ENCODE data around the gene SLC37A2.
A peak's percentile ranks its signal among the peaks of the same experiment; 100 is the strongest.
"Not testable (repeated sequence)": the region's sequence is repeated elsewhere in the genome, so short reads cannot be mapped to it uniquely, and the experiment has no call there.

The SLC37A2 gene

GRCh38 chr11:125084761-125085231 is 21.7 kb downstream of the SLC37A2 start:
- DNase-seq (ENCODE audit: low spot score) = no peak

- DNase-seq (ENCODE audit: low spot score) = no peak
Measured at GRCh38 chr11:125085301-125086081, 22.4 kb downstream of the SLC37A2 start.

GRCh38 chr11:125086633-125087296 is 23.7 kb downstream of the SLC37A2 start:
- DNase-seq (ENCODE audit: low spot score) = no peak

- no peak for DNase-seq (ENCODE audit: low spot score)
Measured at GRCh38 chr11:125088123-125088522, 25.0 kb downstream of the SLC37A2 start.

DNA sequence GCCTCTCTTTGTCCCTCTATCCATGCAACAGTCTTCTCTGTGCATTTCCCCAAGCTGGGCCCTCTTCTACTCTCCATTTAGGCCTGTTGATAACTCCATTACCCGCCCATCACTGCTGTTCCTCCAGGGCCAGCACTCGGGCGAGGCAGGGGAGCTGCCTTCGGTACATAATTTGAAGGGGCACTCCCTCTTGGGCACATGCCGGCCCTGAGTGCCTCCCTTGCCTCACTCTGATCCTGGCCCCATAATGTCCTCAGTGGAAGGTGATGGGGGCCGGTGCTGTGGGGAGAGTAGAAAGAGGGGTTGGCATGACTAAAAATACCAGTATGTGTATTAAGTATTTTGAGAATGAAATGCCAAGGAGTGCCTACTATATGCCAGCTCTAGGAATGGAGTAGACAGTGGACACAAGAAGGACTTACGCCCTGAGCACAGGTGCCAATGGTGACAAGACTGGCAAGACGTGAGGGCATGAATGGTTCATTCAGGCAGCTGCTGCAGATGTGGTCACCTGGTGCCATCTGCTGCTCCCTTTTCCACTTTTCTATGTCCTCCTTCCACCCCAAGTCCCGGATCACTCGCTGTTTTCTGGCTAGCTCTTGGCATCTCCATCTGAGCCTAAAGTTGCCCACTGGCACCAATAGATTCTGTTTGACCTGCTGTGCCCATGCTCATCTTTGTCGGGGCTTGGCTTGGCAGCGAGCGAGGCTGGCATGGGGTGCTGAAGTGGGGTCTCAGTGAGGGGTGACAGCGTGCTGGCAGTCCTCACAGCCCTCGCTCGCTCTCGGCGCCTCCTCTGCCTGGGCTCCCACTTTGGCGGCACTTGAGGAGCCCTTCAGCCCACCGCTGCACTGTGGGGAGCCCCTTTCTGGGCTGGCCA is 25.7 kb downstream of the SLC37A2 start:
- no peak for DNase-seq (ENCODE audit: low spot score)

- DNase-seq (ENCODE audit: low spot score) = not testable (repeated sequence)
Measured at GRCh38 chr11:125089481-125089880, 26.4 kb downstream of the SLC37A2 start.

DNA sequence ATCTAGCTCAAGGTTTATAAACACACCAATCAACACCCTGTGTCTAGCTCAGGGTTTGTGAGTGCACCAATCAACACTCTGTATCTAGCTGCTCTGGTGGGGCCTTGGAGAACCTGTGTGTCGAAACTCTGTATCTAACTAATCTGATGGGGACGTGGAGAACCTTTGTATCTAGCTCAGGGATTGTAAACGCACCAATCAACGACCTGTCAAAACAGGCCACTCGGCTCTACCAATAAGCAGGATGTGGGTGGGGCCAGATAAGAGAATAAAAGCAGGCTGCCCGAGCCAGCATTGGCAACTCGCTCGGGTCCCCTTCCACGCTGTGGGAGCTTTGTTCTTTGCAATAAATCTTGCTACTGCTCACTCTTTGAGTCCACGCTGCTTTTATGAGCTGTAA is 27.0 kb downstream of the SLC37A2 start:
- not testable (repeated sequence) for DNase-seq (ENCODE audit: low spot score)

DNA sequence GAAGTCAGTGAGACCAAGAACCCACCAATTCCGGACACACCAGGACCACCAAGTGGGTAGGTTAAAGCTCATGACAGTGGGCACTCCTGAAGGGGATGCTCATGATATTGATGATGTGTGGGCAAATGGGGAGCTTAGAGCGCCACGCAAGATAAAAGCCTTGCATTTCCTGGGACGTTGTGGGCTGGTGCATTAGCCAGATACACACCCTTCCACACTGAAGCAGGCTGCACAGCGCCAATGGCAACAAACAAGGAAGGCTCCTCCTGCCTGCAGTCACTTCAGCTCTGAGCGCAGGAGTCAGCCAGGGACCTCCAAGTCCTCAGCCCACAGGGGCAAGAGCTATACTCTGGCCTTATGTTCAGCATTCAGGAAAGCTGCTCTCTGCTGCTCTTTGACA is 27.7 kb downstream of the SLC37A2 start:
- no peak for DNase-seq (ENCODE audit: low spot score)

DNA sequence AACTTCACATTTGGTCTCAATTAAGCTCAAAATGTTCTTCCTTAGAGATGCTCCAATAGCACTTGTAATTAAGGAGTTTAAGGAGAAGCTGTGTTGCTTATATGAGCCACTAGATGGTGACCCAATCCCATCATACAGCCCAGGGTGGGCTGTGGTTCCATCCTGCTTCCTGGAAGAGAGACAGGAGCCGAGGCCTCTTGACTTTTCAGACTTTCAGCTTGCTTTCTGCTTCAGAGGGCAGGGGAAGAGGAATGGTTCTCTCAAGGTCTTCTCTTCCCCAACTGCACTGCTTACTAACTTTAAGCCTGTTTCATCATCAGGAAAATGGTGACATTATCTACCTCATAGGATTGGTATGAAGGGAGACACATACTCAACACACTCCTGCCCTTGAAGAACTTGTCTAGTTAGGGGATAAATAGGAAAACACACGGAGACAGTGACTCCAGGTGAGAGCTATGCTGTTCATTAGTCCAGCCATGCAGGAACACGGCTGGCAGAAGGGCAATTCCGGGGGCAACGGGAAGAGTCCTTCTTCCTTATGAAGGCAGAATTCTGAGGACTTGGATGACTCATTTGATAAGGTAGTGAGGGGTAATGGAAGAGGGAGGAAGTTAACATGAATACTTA is 28.3 kb downstream of the SLC37A2 start:
- DNase-seq (ENCODE audit: low spot score) = peak; percentile 55

DNA sequence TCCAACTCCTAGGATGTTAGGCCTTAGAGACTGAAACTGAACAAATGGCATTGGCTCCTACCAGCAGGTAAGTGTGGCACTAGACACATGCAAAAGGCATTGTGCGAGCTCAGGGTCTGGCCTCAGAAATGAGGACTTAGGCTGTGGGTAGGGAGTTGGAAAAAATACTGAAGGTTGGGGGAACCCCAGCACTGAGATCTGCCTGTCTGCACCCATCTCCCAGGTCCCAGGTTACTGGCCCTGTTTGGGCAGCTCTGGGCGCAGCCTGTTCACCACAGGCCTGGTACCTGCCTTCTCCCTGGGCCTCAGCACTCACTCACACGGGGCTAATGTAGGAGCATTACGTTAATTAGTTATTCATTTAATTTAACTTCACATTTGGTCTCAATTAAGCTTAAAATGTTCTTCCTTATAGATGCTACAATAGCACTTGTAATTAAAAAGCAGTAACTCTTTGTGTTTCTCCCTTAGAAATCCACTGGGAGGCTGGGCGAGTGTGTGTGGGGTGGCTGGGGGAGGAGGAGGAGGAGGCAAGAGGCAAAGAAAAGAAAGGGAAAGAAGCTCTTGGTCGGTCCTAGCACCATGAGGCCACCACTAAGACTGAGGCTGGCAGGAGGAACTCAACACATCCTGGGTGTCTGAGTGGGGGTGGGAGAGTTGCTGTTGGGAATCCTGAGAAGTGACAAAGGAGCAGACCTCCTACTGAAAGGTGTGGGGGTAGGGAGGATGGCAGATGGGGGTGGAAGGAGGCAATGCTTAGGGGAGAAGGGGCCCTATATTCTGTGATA is 29.0 kb downstream of the SLC37A2 start:
- no peak for DNase-seq (ENCODE audit: low spot score)

DNA sequence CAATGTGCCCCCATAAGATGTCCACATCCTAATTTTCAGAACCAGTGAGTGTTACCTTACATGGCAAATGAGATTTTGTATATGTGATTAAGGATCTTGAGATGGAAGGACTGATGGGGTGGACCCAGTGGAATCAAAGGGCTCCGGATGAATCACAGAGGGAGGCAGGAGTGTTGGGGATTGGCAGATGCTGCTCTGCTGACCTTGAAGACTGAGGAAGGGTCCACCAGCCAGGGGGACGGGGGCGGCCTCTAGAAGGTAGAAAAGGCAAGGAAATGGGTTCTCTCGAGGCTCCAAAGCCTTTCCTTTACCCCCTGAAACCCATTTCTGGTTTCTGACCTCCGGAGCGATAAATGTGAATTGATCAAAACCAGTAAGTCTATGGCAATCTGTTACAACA is 29.6 kb downstream of the SLC37A2 start:
- DNase-seq (ENCODE audit: low spot score) = no peak

GRCh38 chr11:125093502-125093901 is 30.4 kb downstream of the SLC37A2 start:
- no peak for DNase-seq (ENCODE audit: low spot score)

DNA sequence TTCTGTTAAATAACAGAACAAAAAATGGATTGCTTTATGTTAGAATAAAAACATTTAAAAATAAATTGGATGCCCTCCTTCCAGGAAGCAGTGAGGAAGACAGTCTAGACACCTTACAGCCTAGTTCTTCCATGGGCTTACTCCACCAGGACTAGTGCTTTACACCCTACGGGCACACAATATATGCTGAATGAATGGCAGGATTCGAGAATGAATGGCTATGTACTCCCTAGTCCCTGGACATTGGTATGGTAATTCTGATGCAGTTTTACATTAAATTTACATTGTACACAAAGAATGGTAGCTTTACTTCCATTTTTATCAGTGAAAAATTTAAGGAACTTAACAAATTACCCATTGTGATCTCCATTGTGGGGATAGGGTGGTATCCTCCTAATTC is 31.6 kb downstream of the SLC37A2 start:
- DNase-seq (ENCODE audit: low spot score) = no peak

- DNase-seq (ENCODE audit: low spot score) = no peak
Measured at GRCh38 chr11:125100136-125100535, 37.0 kb downstream of the SLC37A2 start.

GRCh38 chr11:125101596-125101995 is 38.5 kb downstream of the SLC37A2 start:
- no peak for DNase-seq (ENCODE audit: low spot score)

GRCh38 chr11:125102025-125102424 is 38.9 kb downstream of the SLC37A2 start:
- no peak for DNase-seq (ENCODE audit: low spot score)

DNA sequence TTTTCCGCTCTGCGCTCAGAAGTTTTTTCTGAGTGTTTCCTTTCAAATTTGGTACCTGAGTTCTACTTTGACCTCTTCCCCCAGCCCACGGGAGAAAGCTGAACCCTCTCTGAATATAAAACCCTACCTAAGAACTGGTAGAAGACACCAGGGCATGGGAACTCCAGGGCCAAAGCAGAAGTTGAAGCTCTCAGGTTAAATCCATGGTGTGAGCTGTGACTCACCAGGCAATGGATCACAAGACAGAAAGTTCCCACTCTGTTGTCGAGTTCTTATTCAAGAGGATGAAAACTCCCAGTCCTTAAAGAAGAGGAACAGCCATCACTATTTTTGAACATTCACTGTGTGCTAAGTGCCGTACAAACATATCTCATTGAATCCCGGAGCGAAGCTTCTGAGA is 39.4 kb downstream of the SLC37A2 start:
- no peak for DNase-seq (ENCODE audit: low spot score)

DNA sequence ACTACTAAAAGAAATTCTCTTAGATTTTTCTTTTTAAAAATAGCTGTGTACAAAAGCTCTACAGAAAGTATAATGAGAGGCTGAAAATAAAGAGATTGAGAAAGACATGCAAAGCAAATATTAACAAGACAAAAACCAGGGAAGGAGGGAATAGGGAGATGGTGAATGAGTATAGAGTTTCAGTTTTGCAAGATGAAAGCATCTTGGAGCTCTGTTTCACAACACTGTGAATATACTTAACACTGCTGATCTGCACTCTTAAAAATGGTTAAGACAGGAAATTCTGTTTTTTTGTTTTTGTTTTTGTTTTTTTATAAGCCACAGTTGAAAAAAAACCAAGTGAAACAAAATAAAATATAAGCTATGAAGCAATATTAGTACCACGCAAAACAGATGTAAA is 42.8 kb downstream of the SLC37A2 start:
- no peak for DNase-seq (ENCODE audit: low spot score)

DNA sequence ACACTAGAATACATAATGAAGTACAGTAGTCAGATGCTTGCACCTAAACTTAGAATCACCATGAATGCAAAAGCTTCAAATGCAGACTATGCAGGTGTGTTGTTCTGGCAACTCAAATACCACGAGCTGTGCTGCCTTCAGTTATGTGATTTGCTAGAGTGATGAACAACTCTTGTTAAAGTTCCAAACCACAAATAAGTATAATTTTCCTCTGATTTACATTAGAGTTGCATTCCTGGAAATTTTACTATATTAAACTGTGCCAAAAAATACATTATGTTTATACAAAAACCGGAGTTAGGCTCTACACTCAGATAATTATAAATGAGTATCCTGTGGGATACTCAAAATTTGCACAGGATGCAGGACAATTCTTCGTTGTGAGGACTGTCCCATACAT is 45.4 kb downstream of the SLC37A2 start:
- no peak for DNase-seq (ENCODE audit: low spot score)

DNA sequence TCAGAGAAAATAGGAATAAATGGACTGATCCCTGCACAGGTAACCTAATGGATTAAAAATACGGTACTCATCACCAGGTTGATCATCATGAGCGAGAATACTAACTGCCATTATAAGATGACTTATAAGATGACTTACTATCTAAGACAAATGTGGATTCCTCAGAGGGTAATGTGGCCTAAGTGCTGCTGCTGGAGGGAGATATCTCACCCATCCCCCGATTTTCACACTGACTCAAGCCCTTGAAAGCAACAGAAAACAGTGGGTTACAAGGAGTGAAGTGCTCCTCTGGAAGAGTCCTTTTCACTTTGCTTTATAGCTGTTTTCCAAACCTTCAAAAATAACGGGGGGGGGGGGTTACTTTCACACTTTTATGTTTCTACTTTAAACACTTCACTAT is 47.4 kb downstream of the SLC37A2 start:
- peak; percentile 19 for DNase-seq (ENCODE audit: low spot score)

DNA sequence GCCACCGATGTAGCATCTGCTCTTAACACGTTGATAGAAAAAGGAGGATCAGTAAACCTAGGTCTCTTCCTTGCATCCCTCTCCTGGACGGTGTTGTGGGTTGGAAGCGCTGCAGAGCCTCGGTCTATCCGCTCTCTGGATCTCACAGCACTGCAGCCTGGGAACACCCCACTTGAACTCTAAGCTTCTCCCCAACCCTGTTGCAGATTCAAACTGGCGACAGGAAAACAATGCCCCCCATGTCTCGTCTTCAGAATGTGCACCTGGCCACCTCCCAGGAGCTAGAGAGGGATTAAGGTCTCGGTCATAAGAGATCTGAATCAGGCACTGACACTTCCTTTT is 47.9 kb downstream of the SLC37A2 start:
- no peak for DNase-seq (ENCODE audit: low spot score)

Data from NAMALWA (cell line).